ENCODE results near the gene RAB3C. TPM values are rescaled to one million over a fixed set of nuclear protein-coding genes. Genes with fewer than 3 reads are reported as not detected.
A peak's percentile ranks its signal among the peaks of the same experiment; 100 is the strongest.

Gene RAB3C
- total RNA-seq, 1 donor from 2014 or later, result not detected

DNA sequence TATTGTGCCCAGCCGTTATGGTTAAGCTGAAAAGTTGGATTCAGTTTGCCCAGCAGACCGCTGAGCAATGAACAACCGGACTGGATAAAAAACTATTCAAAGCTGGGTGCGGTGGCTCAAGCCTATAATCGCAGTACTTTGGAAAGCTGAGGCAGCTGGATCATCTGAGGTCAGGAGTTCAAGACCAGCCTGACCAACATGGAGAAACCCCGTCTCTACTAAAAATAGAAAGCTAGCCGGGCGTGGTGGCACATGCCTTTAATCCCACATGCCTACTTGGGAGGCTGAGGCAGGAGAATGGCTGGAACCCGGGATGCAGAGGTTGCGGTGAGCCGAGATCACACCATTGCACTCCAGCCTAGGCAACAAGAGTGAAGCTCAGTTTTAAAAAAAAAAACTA lies 318.4 kb downstream of the RAB3C start:
- TF ChIP-seq, protein P1, sequence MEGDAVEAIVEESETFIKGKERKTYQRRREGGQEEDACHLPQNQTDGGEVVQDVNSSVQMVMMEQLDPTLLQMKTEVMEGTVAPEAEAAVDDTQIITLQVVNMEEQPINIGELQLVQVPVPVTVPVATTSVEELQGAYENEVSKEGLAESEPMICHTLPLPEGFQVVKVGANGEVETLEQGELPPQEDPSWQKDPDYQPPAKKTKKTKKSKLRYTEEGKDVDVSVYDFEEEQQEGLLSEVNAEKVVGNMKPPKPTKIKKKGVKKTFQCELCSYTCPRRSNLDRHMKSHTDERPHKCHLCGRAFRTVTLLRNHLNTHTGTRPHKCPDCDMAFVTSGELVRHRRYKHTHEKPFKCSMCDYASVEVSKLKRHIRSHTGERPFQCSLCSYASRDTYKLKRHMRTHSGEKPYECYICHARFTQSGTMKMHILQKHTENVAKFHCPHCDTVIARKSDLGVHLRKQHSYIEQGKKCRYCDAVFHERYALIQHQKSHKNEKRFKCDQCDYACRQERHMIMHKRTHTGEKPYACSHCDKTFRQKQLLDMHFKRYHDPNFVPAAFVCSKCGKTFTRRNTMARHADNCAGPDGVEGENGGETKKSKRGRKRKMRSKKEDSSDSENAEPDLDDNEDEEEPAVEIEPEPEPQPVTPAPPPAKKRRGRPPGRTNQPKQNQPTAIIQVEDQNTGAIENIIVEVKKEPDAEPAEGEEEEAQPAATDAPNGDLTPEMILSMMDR (IDR thresholded peaks at IDR 0.05; ENCODE audit: insufficient read depth, low read length, severe bottlenecking), result no peak
- Histone ChIP-seq H3K36me3 (ENCODE audit: control insufficient read depth, insufficient read depth, low read length) (no peaks in the 10 kb centered on the region), H3K4me3 (ENCODE audit: low read depth, low read length) (no peak overlapping the region), H3K27me3 (ENCODE audit: control insufficient read depth, insufficient read depth, low read length) (no peaks in the 10 kb centered on the region)
- FAIRE-seq (no peak), DNase-seq (ENCODE audit: low read depth) (no peak)

DNA sequence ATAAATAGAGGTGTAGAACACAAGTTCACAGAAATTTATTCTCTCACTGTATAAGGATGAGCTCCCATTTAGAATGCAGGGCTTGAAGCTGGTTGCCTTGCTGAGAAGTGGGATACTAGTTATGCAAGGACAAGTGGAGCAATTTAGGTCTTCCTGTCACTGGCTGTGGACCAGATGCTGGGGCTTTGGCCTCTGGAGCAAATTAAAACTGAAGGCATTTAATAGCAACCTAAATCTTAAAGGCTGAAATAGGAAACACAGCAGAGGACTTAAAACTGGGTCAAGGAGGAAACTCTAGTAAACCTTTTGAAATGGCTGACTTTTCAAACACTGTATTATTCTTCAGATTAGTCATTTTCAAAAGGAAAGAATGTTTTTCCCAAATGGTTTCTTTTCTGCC lies 319.4 kb downstream of the RAB3C start:
- TF ChIP-seq, protein P1 (IDR thresholded peaks at IDR 0.05; ENCODE audit: insufficient read depth, low read length, severe bottlenecking), result no peak
- DNase-seq (ENCODE audit: low read depth) (no peak), FAIRE-seq (no peak)
- Histone ChIP-seq H3K4me3 (ENCODE audit: low read depth, low read length) (no peak overlapping the region), H3K36me3 (ENCODE audit: control insufficient read depth, insufficient read depth, low read length) (no peaks in the 10 kb centered on the region), H3K27me3 (ENCODE audit: control insufficient read depth, insufficient read depth, low read length) (no peaks in the 10 kb centered on the region)

DNA sequence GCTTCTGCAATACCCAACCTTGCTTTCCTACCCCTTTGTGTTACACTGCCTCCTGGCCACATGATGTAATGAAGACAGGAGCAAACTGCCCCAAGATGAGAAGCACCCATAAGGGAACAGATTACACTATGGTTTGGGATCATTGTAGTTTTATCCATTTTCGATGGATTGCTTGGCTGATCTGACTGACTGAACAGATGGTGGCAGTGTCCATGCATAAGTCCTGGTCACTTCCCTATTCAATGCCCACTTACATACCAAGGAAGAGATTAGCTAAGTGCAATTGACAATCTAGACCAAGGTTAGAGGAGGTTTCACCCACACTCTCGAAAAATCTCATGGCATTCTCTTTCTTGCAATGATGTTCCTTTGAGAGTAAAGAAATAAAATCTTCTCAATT lies 319.9 kb downstream of the RAB3C start:
- Histone ChIP-seq H3K27me3 (ENCODE audit: control insufficient read depth, insufficient read depth, low read length) (no peaks in the 10 kb centered on the region), H3K4me3 (ENCODE audit: low read depth, low read length) (no peak overlapping the region), H3K36me3 (ENCODE audit: control insufficient read depth, insufficient read depth, low read length) (no peaks in the 10 kb centered on the region)
- TF ChIP-seq, protein P1 (IDR thresholded peaks at IDR 0.05; ENCODE audit: insufficient read depth, low read length, severe bottlenecking), result no peak
- DNase-seq (ENCODE audit: low read depth) (no peak), FAIRE-seq (peak; percentile 7)

DNA sequence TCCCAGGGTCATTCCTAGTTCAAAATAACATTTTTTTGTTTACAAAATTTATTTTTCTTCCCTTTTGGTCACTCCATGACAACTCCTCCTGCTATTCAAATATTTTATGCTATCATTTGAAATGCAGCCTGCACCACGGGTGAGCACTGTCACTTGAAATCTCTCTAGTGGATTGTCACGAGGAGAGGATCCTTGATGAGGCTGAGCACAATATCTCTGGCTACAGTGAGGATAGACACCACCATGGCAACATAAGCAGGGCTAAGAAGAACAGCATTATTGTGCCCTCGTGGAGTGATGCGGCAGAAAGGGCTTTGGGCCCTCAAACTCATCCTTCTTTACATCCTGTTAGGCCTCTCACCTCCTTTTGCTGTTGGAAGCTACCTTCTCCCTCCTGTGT lies 321.9 kb downstream of the RAB3C start:
- DNase-seq (ENCODE audit: low read depth), result no peak
- TF ChIP-seq, protein P1 (IDR thresholded peaks at IDR 0.05; ENCODE audit: insufficient read depth, low read length, severe bottlenecking), result no peak
- no peak for FAIRE-seq
- Histone ChIP-seq H3K27me3 (ENCODE audit: control insufficient read depth, insufficient read depth, low read length) (no peaks in the 10 kb centered on the region), H3K4me3 (ENCODE audit: low read depth, low read length) (no peak overlapping the region), H3K36me3 (ENCODE audit: control insufficient read depth, insufficient read depth, low read length) (no peaks in the 10 kb centered on the region)

DNA sequence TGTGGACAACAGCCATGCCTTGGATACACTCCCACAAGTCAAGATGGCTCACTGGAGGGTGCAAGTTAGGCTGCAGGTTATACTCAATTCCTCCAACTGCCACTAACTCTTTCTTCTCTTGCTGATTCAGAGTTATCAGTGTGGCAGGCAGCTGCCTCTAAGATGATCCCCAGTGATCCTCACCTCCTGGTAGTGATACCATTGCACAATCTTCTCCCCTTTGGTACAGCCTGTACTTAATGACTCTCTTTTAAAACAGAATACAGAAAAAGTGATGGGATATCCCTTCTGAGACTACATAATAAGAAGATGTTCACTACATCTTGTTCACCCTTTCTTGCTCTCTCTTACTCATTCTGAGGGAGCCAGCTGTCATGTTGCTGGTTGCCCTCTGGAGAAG lies 323.1 kb downstream of the RAB3C start:
- Histone ChIP-seq H3K36me3 (ENCODE audit: control insufficient read depth, insufficient read depth, low read length) (no peaks in the 10 kb centered on the region), H3K27me3 (ENCODE audit: control insufficient read depth, insufficient read depth, low read length) (no peaks in the 10 kb centered on the region), H3K4me3 (ENCODE audit: low read depth, low read length) (no peak overlapping the region)
- TF ChIP-seq, protein P1 (IDR thresholded peaks at IDR 0.05; ENCODE audit: insufficient read depth, low read length, severe bottlenecking), result no peak
- FAIRE-seq, result no peak
- DNase-seq (ENCODE audit: low read depth), result no peak

Other genes with a start within 250 kb of the RAB3C start
- 146 and 259 TPM in 2 replicates for gene PLK2, start 123.0 kb upstream of the RAB3C start, total RNA-seq
- not detected in 2 replicates for gene GAPT, start 91.6 kb upstream of the RAB3C start, total RNA-seq